H1 (cell line): ENCODE data around the gene RPTOR. TPM values are rescaled to one million over a fixed set of nuclear protein-coding genes. Genes with fewer than 3 reads are reported as not detected.

Source experiments
- ASH2L ChIP-seq: fragments of 200-600, 300-600 bp; sonication (generic); IDR thresholded peaks from one replicate; pipeline ENCODE4 v1.7.1; 2017; ENCODE audit warnings: low read length
- BRCA1 ChIP-seq: IDR thresholded peaks from 2 replicates; pipeline ENCODE4 v1.6.1; 2012; ENCODE audit warnings: low read depth, low read length, improper control_type of control experiment
- CHD1 ChIP-seq: IDR thresholded peaks from 2 replicates; pipeline ENCODE4 v1.6.1; 2012; ENCODE audit warnings: low read depth, low read length, improper control_type of control experiment
- JUND ChIP-seq: IDR thresholded peaks from 2 replicates; pipeline ENCODE4 v1.6.1; 2011; ENCODE audit warnings: mild to moderate bottlenecking, improper control_type of control experiment, low read length
- RBBP5 ChIP-seq: IDR thresholded peaks from 2 replicates; pipeline ENCODE4 v1.7.1; 2012; ENCODE audit warnings: low read depth, mild to moderate bottlenecking, inconsistent platforms, low read length, moderate library complexity, borderline replicate concordance
- TCF12 ChIP-seq: IDR thresholded peaks from 2 replicates; pipeline ENCODE4 v1.6.1; 2011; ENCODE audit warnings: low read depth, mild to moderate bottlenecking, low read length
- polyA plus RNA-seq, 7 experiments: library from polyadenylated mRNA; depleted of rRNA in 3 of 7; stranded (reverse) in 5 of 7; unstranded in 2 of 7; fragments of >200 nt in 5 of 7; fragments of 200-250 nt in 2 of 7; gene quantifications; 1 replicate in 5 of 7; 2 replicates in 1 of 7; 4 replicates in 1 of 7; pipeline versions ENCODE4 v1.2.1 to v1.2.3, GENCODE V29; 2011 to 2013; ENCODE audit warnings: missing spikeins in 2 of 7, mixed read lengths in 2 of 7
- total RNA-seq: library from RNA; stranded (reverse); fragmentation: NEBNext Ultra II Directional; extraction: Animal tissue kit (Norgen Biotek cat#: 25700); gene quantifications from 2 replicates; pipeline ENCODE4 v1.2.1, GENCODE V29; 2021

The RPTOR gene
- total and polyA plus RNA-seq, 2 of the 8 experiments (the other 6 are each of a cell fraction or from before 2014, with no cell fraction given) = 6.9 to 28.7 TPM

DNA sequence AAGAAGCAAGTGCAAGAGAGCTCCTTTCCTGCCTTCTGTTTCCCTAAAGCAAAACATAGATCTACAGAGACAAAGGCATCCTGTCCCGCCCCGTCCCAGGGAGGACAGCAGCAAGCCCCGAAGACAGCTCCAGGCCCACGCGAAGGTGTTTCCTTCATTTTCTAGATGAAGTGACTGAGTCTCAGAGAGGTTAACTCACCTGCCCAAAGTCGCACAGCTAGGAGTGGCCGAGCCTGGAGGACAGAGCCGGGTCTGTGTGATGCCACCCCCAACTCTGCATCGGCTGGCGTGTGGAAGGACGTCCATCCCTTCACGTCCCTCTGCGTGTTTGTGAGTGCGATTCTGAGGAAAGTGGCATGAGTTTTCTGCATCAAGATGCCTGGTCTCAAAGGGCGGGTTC lies 259.8 kb downstream of the RPTOR start (continued):
- TF ChIP-seq CHD1 (no peak), JUND (no peak), RBBP5 (no peak), ASH2L (no peak), BRCA1 (no peak), TCF12 (no peak)
